ENCODE measurements around the gene PLEKHA8. TPM values are rescaled to one million over a fixed set of nuclear protein-coding genes. Genes with fewer than 3 reads are reported as not detected.

Gene PLEKHA8
- total RNA-seq, 1 donor from 2014 or later: 4.8 TPM

DNA sequence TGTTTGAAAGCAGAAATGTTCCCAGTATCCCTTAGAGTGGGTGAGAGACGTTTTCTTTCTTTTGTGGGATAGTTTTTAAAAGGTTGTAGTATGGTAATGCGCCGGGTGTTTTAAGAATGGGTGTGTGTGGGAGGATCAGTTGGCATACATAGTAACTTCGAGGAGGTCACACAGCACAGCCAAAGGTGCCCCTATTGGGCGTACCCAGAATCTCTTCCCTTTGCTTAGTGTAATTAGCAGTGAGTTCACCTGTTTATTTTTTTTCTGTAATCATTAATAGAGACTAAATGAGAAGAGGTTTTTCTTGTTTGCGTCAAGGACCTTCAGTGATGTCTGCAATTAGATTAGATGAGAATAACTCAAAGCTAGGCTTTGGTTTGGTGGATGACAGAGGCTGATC lies 1.5 kb downstream of the PLEKHA8 start:
- intact Hi-C loops (cut with DNase I): loop anchor here (2.0 to 10.0 kb wide), 6 partner anchors 31 to 755 kb away; partner anchors contain the start of genes GGCT and MTURN
- H3K4me1 ChIP-seq: peaks cover 0 to 23% of the 10 kb centered on the region in 2 donors

DNA sequence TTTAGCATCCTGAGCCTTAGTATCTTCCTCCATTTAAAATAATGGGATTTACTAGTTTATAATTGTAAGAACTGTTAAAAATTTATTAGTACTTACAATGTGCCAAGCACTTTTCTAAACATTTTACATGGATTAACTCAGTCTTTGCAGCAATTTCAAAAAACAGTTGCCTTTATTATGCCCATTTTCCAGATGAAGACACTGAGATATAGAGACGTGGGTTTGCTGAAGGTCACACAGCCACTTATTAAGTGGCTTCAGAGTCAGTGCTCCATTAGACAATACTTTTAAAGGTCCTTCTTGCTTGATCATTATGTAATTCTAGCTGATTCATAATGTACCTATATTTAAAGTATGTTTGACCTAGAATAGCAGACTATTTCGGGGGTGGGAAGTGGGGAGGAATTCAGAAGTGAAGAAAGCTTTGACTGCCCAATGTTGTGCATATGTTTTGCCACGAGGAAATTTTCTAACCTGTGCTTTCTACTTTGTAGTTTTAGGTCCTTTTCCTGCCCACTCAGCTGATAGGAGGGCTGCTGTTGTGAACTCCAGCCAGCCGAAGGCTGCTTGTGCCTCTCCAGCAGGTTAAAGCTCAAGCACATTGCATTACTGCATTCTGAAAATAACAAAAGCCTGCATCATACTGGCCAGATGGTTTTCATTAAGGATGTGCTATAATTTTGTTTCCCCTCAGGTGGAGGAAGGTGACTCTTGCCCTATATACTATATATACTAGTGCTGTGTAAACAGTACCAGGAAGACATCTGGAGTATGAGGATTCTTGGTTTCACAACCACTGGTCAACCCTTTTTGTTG lies 4.3 kb downstream of the PLEKHA8 start:
- TF ChIP-seq, protein P1, sequence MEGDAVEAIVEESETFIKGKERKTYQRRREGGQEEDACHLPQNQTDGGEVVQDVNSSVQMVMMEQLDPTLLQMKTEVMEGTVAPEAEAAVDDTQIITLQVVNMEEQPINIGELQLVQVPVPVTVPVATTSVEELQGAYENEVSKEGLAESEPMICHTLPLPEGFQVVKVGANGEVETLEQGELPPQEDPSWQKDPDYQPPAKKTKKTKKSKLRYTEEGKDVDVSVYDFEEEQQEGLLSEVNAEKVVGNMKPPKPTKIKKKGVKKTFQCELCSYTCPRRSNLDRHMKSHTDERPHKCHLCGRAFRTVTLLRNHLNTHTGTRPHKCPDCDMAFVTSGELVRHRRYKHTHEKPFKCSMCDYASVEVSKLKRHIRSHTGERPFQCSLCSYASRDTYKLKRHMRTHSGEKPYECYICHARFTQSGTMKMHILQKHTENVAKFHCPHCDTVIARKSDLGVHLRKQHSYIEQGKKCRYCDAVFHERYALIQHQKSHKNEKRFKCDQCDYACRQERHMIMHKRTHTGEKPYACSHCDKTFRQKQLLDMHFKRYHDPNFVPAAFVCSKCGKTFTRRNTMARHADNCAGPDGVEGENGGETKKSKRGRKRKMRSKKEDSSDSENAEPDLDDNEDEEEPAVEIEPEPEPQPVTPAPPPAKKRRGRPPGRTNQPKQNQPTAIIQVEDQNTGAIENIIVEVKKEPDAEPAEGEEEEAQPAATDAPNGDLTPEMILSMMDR (IDR thresholded peaks at IDR 0.05): no peak
- no peaks in the 10 kb centered on the region for H3K36me3 ChIP-seq
- intact Hi-C loops (cut with DNase I): loop anchor here (5.0 kb wide), 1 partner anchor 220 kb away; no protein-coding TSS in a partner anchor
- H3K27me3 ChIP-seq: no peaks in the 10 kb centered on the region
- DNase-seq (ENCODE audit: low spot score in 2 of 2): no peak
- no peaks in the 10 kb centered on the region for H3K9me3 ChIP-seq
- no peak overlapping the region for H3K27ac ChIP-seq
- peaks cover 0 to 17% of the 10 kb centered on the region in 2 donors for H3K4me1 ChIP-seq
- no peak overlapping the region for H3K4me3 ChIP-seq

More for the DNA sequence above, 1.5 kb downstream of the PLEKHA8 start:
- TF ChIP-seq, protein P1 (IDR thresholded peaks at IDR 0.05): no peak
- H3K27me3 ChIP-seq: no peaks in the 10 kb centered on the region
- no peaks in the 10 kb centered on the region for H3K9me3 ChIP-seq
- peak overlapping the region in 1 of 2 donors; percentile 96 for H3K27ac ChIP-seq
- H3K4me3 ChIP-seq: peak overlapping the region; percentile 96 to 97
- DNase-seq (ENCODE audit: low spot score in 2 of 2): no peak
- no peaks in the 10 kb centered on the region for H3K36me3 ChIP-seq

DNA sequence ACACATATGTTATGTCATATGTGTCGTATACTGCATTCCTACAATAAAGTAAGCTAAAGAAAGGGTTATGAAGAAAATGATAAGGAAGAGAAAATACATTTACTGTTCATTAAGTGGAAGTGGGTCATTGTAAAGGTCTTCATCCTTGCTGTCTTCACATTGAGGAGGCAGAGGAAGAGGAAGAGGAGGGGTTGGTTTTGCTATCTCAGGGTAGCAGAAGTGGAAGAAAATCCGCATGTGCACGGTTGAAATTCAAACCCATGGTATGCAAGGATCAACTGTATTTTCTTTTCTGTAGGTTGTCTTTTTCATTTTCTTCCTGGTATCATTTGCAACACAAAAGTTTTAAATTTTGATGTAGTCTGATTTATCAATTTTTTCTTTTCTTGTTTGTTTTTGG lies 6.3 kb downstream of the PLEKHA8 start:
- DNase-seq (ENCODE audit: low spot score in 2 of 2): no peak
- H3K36me3 ChIP-seq: no peaks in the 10 kb centered on the region
- no peak overlapping the region for H3K4me3 ChIP-seq
- intact Hi-C loops (cut with DNase I): loop anchor here (5.0 kb wide), 1 partner anchor 222 kb away; no protein-coding TSS in a partner anchor
- H3K27me3 ChIP-seq: no peaks in the 10 kb centered on the region
- H3K9me3 ChIP-seq: no peaks in the 10 kb centered on the region
- H3K27ac ChIP-seq: no peak overlapping the region
- TF ChIP-seq, protein P1 (IDR thresholded peaks at IDR 0.05): no peak
- peaks cover 0 to 9% of the 10 kb centered on the region in 2 donors for H3K4me1 ChIP-seq

DNA sequence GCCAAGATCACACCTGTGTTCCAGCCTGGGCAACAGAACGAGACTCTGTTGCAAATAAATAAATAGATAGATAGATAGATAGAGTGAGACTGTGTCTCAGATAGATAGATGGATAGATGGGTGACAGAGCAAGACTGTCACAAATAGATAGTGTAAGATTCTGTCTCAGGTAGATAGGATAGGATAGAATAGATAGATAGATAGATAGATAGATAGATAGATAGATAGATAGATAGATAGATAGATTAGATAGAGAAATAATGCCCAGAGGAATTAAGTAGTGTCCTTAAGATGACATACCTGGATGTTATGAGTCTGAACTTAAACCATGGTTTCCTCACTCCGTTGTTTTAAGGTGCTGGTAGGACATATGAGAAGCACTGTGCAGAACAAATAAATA lies 8.0 kb downstream of the PLEKHA8 start:
- H3K4me1 ChIP-seq: peaks cover 0 to 4% of the 10 kb centered on the region in 2 donors
- TF ChIP-seq, protein P1 (IDR thresholded peaks at IDR 0.05): no peak
- H3K4me3 ChIP-seq: no peak overlapping the region
- no peak for DNase-seq (ENCODE audit: low spot score in 2 of 2)
- H3K27me3 ChIP-seq: no peaks in the 10 kb centered on the region
- H3K36me3 ChIP-seq: no peaks in the 10 kb centered on the region
- intact Hi-C loops (cut with DNase I): no loop called here
- no peak overlapping the region for H3K27ac ChIP-seq
- H3K9me3 ChIP-seq: no peaks in the 10 kb centered on the region

DNA sequence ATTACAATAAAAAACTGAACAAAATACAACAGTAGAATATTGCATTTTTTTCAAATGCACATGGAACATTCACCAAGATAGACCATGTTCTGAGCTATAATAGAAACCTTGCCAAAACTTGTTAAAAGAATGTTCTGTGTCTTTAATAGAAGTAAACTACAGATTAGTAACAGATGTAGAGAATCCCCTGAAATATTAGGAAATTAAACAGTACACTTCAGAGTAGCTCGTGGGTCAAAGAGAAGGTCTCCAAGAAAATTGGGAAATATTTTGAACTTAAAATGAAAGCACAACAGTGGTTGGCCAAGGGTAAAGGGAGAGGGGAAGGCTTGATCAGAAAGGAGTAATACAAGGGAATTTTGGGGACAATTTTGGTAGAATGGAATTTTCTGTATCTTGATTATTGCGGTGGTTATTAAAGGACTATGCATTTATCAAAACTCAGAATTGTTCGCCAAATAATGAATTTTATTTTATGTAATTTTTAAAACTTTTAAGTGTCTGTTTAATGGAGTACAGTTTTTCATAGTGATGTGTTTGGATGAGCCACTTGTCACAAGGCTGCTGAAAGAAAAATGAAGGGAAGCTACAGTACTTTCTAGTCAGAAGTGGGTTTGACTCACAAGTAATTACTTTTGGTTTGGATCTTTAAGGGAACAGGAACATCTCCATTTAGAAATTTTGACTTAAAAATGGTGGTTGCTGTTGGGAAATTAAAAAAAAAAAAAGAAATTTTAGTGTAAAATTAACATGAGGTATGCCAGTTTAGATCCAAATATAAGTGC lies 10.2 kb downstream of the PLEKHA8 start:
- no peak overlapping the region for H3K4me3 ChIP-seq
- TF ChIP-seq, protein P1 (IDR thresholded peaks at IDR 0.05): no peak
- intact Hi-C loops (cut with DNase I): no loop called here
- no peaks in the 10 kb centered on the region for H3K27me3 ChIP-seq
- H3K27ac ChIP-seq: no peak overlapping the region
- H3K36me3 ChIP-seq: no peaks in the 10 kb centered on the region
- no peaks in the 10 kb centered on the region for H3K9me3 ChIP-seq
- DNase-seq (ENCODE audit: low spot score in 2 of 2): no peak
- H3K4me1 ChIP-seq: no peaks in the 10 kb centered on the region
